Measurements from ENCODE around the gene ACAP2.

ACAP2 gene

GRCh38 chr3:195445885-195446284 is 3.1 kb upstream of the ACAP2 start:
- ChIA-PET POLR2A (no interaction called here), CTCF (interaction anchor here (1.9 kb wide), 1 partner anchor 174 kb away, joined by 8 read pairs; the partner anchor contains the start of gene XXYLT1)
- no peak for TF ChIP-seq CTCF (IDR thresholded peaks at IDR 0.05; ENCODE audit: insufficient read depth, low read length, missing control alignments)
- no peak overlapping the region for H3K4me3 ChIP-seq (ENCODE audit: low read depth, low read length)
- DNase-seq (ENCODE audit: low read depth, low spot score) = no peak

- H3K4me3 ChIP-seq (ENCODE audit: low read depth, low read length) = peak overlapping the region; percentile 32
- ChIA-PET POLR2A (interaction anchor here (0.9 to 1.3 kb wide), 3 partner anchors 8 to 141 kb away, joined by 3 to 5 read pairs (median 3); no protein-coding TSS in a partner anchor), CTCF (interaction anchor here (0.9 to 1.9 kb wide), 2 partner anchors 79 to 173 kb away, joined by 3 to 17 read pairs; partner anchors contain the start of gene XXYLT1)
- TF ChIP-seq CTCF (IDR thresholded peaks at IDR 0.05; ENCODE audit: insufficient read depth, low read length, missing control alignments) = no peak
- DNase-seq (ENCODE audit: low read depth, low spot score) = no peak
Measured at GRCh38 chr3:195443391-195443989, 670 bp upstream of the ACAP2 start.

- ChIA-PET POLR2A (interaction anchor here (0.6 to 1.3 kb wide), 4 partner anchors 9 to 974 kb away, joined by 3 to 4 read pairs (median 3); no protein-coding TSS in a partner anchor), CTCF (interaction anchor here (1.6 to 1.9 kb wide), 2 partner anchors 78 to 171 kb away, joined by 3 to 17 read pairs; partner anchors contain the start of gene XXYLT1)
- peak overlapping the region; percentile 87 for H3K4me3 ChIP-seq (ENCODE audit: low read depth, low read length)
- no peak for TF ChIP-seq CTCF (IDR thresholded peaks at IDR 0.05; ENCODE audit: insufficient read depth, low read length, missing control alignments)
- DNase-seq (ENCODE audit: low read depth, low spot score) = no peak
Measured at GRCh38 chr3:195441992-195442572, 738 bp downstream of the ACAP2 start.

GRCh38 chr3:195441476-195441991 is 1.3 kb downstream of the ACAP2 start:
- no peak for DNase-seq (ENCODE audit: low read depth, low spot score)
- H3K4me3 ChIP-seq (ENCODE audit: low read depth, low read length) = peak overlapping the region; percentile 87
- POLR2A ChIA-PET = interaction anchor here (0.6 to 1.0 kb wide), 2 partner anchors 9 to 973 kb away, joined by 3 to 4 read pairs; no protein-coding TSS in a partner anchor
- no peak for TF ChIP-seq CTCF (IDR thresholded peaks at IDR 0.05; ENCODE audit: insufficient read depth, low read length, missing control alignments)
- CTCF ChIA-PET = interaction anchor here (0.8 to 2.0 kb wide), 4 partner anchors 30 to 171 kb away, joined by 3 to 12 read pairs (median 3); partner anchors contain the start of gene XXYLT1

- TF ChIP-seq CTCF (IDR thresholded peaks at IDR 0.05; ENCODE audit: insufficient read depth, low read length, missing control alignments) = no peak
- ChIA-PET POLR2A (no interaction called here), CTCF (interaction anchor here (0.8 to 2.0 kb wide), 5 partner anchors 30 to 758 kb away, joined by 3 to 12 read pairs (median 3); partner anchors contain the start of gene XXYLT1)
- H3K4me3 ChIP-seq (ENCODE audit: low read depth, low read length) = peak overlapping the region; percentile 87
- DNase-seq (ENCODE audit: low read depth, low spot score) = no peak
Measured at GRCh38 chr3:195441051-195441450, 1.8 kb downstream of the ACAP2 start.

- ChIA-PET CTCF (interaction anchor here (0.8 to 2.0 kb wide), 5 partner anchors 29 to 757 kb away, joined by 3 to 12 read pairs (median 3); partner anchors contain the start of gene XXYLT1), POLR2A (interaction anchor here (0.6 kb wide), 1 partner anchor 170 kb away, joined by 3 read pairs; no protein-coding TSS in a partner anchor)
- no peak for DNase-seq (ENCODE audit: low read depth, low spot score)
- no peak overlapping the region for H3K4me3 ChIP-seq (ENCODE audit: low read depth, low read length)
- TF ChIP-seq CTCF (IDR thresholded peaks at IDR 0.05; ENCODE audit: insufficient read depth, low read length, missing control alignments) = no peak
Measured at GRCh38 chr3:195440379-195440778, 2.4 kb downstream of the ACAP2 start.

All from AG04449 (cell line).